SU-DHL-6 (cell line): ENCODE data around the gene PDGFRA.
A peak's percentile ranks its signal among the peaks of the same experiment; 100 is the strongest.

Experiments
- H2AFZ ChIP-seq: fragments of 200-600 bp; sonication (generic); 2 replicates; pipeline ENCODE4 v1.6.1; 2014; ENCODE audit warnings: low read depth, mild to moderate bottlenecking, moderate library complexity, mixed read lengths, antibody characterized with exemption, low read length; ENCODE audit not compliant: severe bottlenecking
- H3F3A ChIP-seq: fragments of 200-600 bp; shearing (Covaris generic); 2 replicates; pipeline ENCODE4 v1.6.0; 2016; ENCODE audit warnings: antibody characterized with exemption, mild to moderate bottlenecking; ENCODE audit not compliant: insufficient read depth
- H3K27ac ChIP-seq: fragments of 200-600 bp; sonication (generic); 2 replicates; pipeline ENCODE4 v1.5.1; 2016; ENCODE audit warnings: low read depth, mild to moderate bottlenecking, low read length, moderate library complexity, mixed read lengths
- H3K27me3 ChIP-seq: fragments of 200-600 bp; sonication (generic), shearing (Covaris generic); 2 replicates; pipeline ENCODE4 v1.6.0; 2014; ENCODE audit warnings: mild to moderate bottlenecking, low read length
- H3K36me3 ChIP-seq: fragments of 200-600 bp; sonication (generic); 2 replicates; pipeline ENCODE4 v1.6.1; 2014; ENCODE audit warnings: mild to moderate bottlenecking, low read length, mixed read lengths
- H3K4me2 ChIP-seq: fragments of 300-600, 200-600 bp; shearing (Covaris generic), sonication (generic); 2 replicates; pipeline ENCODE4 v1.6.0; 2014; ENCODE audit warnings: low read length, low read depth, mild to moderate bottlenecking; ENCODE audit not compliant: poor library complexity, severe bottlenecking
- H3K4me3 ChIP-seq: fragments of 200-600 bp; sonication (generic); 2 replicates; pipeline ENCODE4 v1.5.1; 2014; ENCODE audit warnings: antibody characterized with exemption, low read length, mild to moderate bottlenecking, mixed read lengths; ENCODE audit not compliant: insufficient read depth, poor library complexity, severe bottlenecking
- H3K79me2 ChIP-seq: fragments of 200-600 bp; sonication (generic); 2 replicates; pipeline ENCODE4 v1.6.1; 2014; ENCODE audit warnings: mild to moderate bottlenecking, low read length, moderate library complexity; ENCODE audit not compliant: insufficient read depth
- H3K9ac ChIP-seq: fragments of 200-600 bp; sonication (generic); 2 replicates; pipeline ENCODE4 v1.7.0; 2014; ENCODE audit warnings: mild to moderate bottlenecking, low read length
- H3K9me2 ChIP-seq: fragments of 200-600 bp; sonication (generic); replicated peaks from 2 replicates; pipeline ENCODE4 v1.6.1; 2014; ENCODE audit warnings: low read length; ENCODE audit not compliant: insufficient read depth
- H3K9me3 ChIP-seq: fragments of 200-600 bp; sonication (generic); 2 replicates; pipeline ENCODE4 v1.6.1; 2014; ENCODE audit warnings: low read length, mixed read lengths; ENCODE audit not compliant: insufficient read depth
- H4K20me1 ChIP-seq: fragments of 200-600 bp; sonication (generic); 2 replicates; pipeline ENCODE4 v1.6.1; 2014; ENCODE audit warnings: low read depth, mild to moderate bottlenecking, antibody characterized with exemption, low read length, moderate library complexity, mixed read lengths
- CTCF ChIP-seq: fragments of 200-600 bp; sonication (generic); IDR thresholded peaks from one replicate; pipeline ENCODE4 v1.5.1; 2017; ENCODE audit warnings: antibody characterized with exemption, mild to moderate bottlenecking, low read length, moderate library complexity; ENCODE audit not compliant: insufficient read depth, poor library complexity, severe bottlenecking
- EZH2phosphoT487 ChIP-seq: fragments of 200-600 bp; sonication (generic), shearing (Covaris generic); conservative IDR thresholded peaks from 2 replicates; pipeline ENCODE4 v1.6.1; 2018; ENCODE audit warnings: mild to moderate bottlenecking, antibody characterized with exemption, low read length, moderate library complexity, mixed read lengths

Gene PDGFRA

GRCh38 chr4:54215379-54216077, 13.6 kb upstream of the PDGFRA start:
- no peak overlapping the region for H3K9ac ChIP-seq
- H4K20me1 ChIP-seq: no peaks in the 10 kb centered on the region
- no peak overlapping the region for H2AFZ ChIP-seq
- H3K9me2 ChIP-seq: no peaks in the 10 kb centered on the region
- no peaks in the 10 kb centered on the region for H3F3A ChIP-seq
- no peaks in the 10 kb centered on the region for H3K9me3 ChIP-seq
- no peak overlapping the region for H3K27ac ChIP-seq
- no peak overlapping the region for H3K4me2 ChIP-seq
- H3K79me2 ChIP-seq: no peaks in the 10 kb centered on the region
- H3K4me3 ChIP-seq: no peak overlapping the region
- no peak for TF ChIP-seq CTCF
- no peak for TF ChIP-seq EZH2phosphoT487
- H3K27me3 ChIP-seq: no peaks in the 10 kb centered on the region
- H3K36me3 ChIP-seq: no peaks in the 10 kb centered on the region

- H3K27ac ChIP-seq: no peak overlapping the region
Observed at GRCh38 chr4:54217642-54218495, 11.2 kb upstream of the PDGFRA start.

GRCh38 chr4:54218736-54219135, 10.4 kb upstream of the PDGFRA start:
- H3K27me3 ChIP-seq: no peaks in the 10 kb centered on the region

More at GRCh38 chr4:54217642-54218495, 11.2 kb upstream of the PDGFRA start:
- no peaks in the 10 kb centered on the region for H3K79me2 ChIP-seq
- H2AFZ ChIP-seq: peak overlapping the region; percentile 80
- peak overlapping the region; percentile 60 for H3K4me2 ChIP-seq
- no peaks in the 10 kb centered on the region for H3K36me3 ChIP-seq
- TF ChIP-seq CTCF (peak; percentile 57), EZH2phosphoT487 (no peak)
- peak overlapping the region; percentile 28; the same call in 1 of the 2 replicates for H3K9ac ChIP-seq
- no peaks in the 10 kb centered on the region for H3K27me3 ChIP-seq
- H3K9me3 ChIP-seq: no peaks in the 10 kb centered on the region
- H3F3A ChIP-seq: no peaks in the 10 kb centered on the region
- no peaks in the 10 kb centered on the region for H4K20me1 ChIP-seq
- H3K4me3 ChIP-seq: peak overlapping the region; percentile 34
- no peaks in the 10 kb centered on the region for H3K9me2 ChIP-seq

More at GRCh38 chr4:54218736-54219135, 10.4 kb upstream of the PDGFRA start:
- Histone ChIP-seq H3K9me2 (no peaks in the 10 kb centered on the region), H3K4me3 (no peak overlapping the region), H3K9ac (no peak overlapping the region), H3F3A (no peaks in the 10 kb centered on the region), H3K9me3 (no peaks in the 10 kb centered on the region), H4K20me1 (no peaks in the 10 kb centered on the region), H3K27ac (no peak overlapping the region), H3K36me3 (no peaks in the 10 kb centered on the region), H3K79me2 (no peaks in the 10 kb centered on the region), H3K4me2 (no peak overlapping the region), H2AFZ (no peak overlapping the region)
- no peak for TF ChIP-seq CTCF
- no peak for TF ChIP-seq EZH2phosphoT487
